HL-60 (cell line): ENCODE measurements around the gene MRPL33.

Experiments
- GABPA ChIP-seq: IDR thresholded peaks from 2 replicates; pipeline ENCODE4 v1.6.1; 2012; ENCODE audit warnings: low read depth
- POLR2AphosphoS5 ChIP-seq: IDR thresholded peaks from 2 replicates; pipeline ENCODE4 v1.6.1; 2012; ENCODE audit warnings: low read depth
- TF ChIP-seq, protein P1 (sequence below): IDR thresholded peaks from one replicate; pipeline ENCODE4 v1.5.1; 2011; ENCODE audit warnings: low read length, control low read depth, inconsistent platforms; ENCODE audit not compliant: insufficient read depth

DNA sequence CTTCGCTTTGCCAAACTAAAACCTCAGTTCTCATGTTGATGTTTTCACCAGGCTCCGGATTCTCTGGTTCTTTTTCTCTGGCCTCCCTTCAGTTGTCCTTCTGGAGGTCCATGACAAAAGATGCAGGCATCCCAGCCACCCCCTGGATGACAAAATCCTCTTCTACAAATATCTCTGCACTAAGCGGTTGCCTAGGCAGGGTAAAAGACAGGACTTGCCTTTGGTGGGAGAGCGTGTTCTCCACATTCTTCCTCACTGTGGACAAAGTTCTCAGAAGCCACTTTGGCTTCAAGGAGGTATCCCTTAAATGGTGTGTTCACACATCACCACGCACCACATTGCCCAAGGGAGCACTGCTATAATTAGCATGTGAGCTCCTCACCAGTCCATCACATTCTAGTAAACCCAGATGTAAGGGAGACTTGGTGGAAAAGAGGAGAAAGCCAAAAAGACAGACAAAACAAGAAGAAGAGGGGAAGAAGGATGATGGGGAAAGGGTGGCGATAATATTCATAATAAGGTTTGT lies 23.6 kb upstream of the MRPL33 start:
- TF ChIP-seq, protein P1, sequence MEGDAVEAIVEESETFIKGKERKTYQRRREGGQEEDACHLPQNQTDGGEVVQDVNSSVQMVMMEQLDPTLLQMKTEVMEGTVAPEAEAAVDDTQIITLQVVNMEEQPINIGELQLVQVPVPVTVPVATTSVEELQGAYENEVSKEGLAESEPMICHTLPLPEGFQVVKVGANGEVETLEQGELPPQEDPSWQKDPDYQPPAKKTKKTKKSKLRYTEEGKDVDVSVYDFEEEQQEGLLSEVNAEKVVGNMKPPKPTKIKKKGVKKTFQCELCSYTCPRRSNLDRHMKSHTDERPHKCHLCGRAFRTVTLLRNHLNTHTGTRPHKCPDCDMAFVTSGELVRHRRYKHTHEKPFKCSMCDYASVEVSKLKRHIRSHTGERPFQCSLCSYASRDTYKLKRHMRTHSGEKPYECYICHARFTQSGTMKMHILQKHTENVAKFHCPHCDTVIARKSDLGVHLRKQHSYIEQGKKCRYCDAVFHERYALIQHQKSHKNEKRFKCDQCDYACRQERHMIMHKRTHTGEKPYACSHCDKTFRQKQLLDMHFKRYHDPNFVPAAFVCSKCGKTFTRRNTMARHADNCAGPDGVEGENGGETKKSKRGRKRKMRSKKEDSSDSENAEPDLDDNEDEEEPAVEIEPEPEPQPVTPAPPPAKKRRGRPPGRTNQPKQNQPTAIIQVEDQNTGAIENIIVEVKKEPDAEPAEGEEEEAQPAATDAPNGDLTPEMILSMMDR: no peak
- no peak for TF ChIP-seq GABPA
- no peak for TF ChIP-seq POLR2AphosphoS5
